A549 treated with AZD9567 at 1 μM for 4 hours (cell line): ENCODE results near the gene RLIM. TPM values are rescaled to one million over a fixed set of nuclear protein-coding genes. Genes with fewer than 3 reads are reported as not detected.

Experiments used
- total RNA-seq: library from RNA; stranded (reverse); fragments of 200-300 nt; extraction: Qiagen RNA extraction; gene quantifications from 5 replicates; pipeline ENCODE4 v1.2.3, GENCODE V29; 2022; ENCODE audit not compliant: insufficient read depth

Gene RLIM, protein sequence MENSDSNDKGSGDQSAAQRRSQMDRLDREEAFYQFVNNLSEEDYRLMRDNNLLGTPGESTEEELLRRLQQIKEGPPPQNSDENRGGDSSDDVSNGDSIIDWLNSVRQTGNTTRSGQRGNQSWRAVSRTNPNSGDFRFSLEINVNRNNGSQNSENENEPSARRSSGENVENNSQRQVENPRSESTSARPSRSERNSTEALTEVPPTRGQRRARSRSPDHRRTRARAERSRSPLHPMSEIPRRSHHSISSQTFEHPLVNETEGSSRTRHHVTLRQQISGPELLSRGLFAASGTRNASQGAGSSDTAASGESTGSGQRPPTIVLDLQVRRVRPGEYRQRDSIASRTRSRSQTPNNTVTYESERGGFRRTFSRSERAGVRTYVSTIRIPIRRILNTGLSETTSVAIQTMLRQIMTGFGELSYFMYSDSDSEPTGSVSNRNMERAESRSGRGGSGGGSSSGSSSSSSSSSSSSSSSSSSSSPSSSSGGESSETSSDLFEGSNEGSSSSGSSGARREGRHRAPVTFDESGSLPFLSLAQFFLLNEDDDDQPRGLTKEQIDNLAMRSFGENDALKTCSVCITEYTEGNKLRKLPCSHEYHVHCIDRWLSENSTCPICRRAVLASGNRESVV
- total RNA-seq: 13.1 to 17.0 TPM (median 16.2 TPM) in 5 replicates

GRCh38 chrX:74614093-74614909 lies at the start of gene RLIM:
TSS of gene RLIM (minus strand) at chrX:74614624. CDS start at chrX:74595977, 18,647 bp downstream.

Other genes starting within 250 kb of the RLIM start
- gene SLC16A2, start 193.1 kb downstream of the RLIM start, total RNA-seq: 18.3 to 22.3 TPM (median 20.6 TPM) in 5 replicates